Suprapubic skin (tissue), 4 donors: Measurements from ENCODE around the gene ASH1L.
"Not testable (repeated sequence)": the region's sequence is repeated elsewhere in the genome, so short reads cannot be mapped to it uniquely, and the experiment has no call there.

ENCODE experiments used
- CTCF ChIP-seq, 2 donors: fragments of 200-600 bp in 1 of 2; fragments of 450-650 bp in 1 of 2; sonication (generic) in 1 of 2; IDR thresholded peaks; one replicate each; pipeline ENCODE4 v1.5.1; 2016 to 2019; ENCODE audit warnings: antibody characterized with exemption in 2 of 2, mild to moderate bottlenecking in 1 of 2, moderate library complexity in 1 of 2
- EP300 ChIP-seq: sonication (generic); formaldehyde crosslinking; IDR thresholded peaks from one replicate; pipeline ENCODE4 v1.6.1; 2017; ENCODE audit warnings: antibody characterized with exemption
- POLR2A ChIP-seq, 2 donors: fragments of 450-650 bp; IDR thresholded peaks; one replicate each; pipeline ENCODE4 v1.6.1; 2017; ENCODE audit warnings: antibody characterized with exemption in 2 of 2, mild to moderate bottlenecking in 2 of 2, moderate library complexity in 2 of 2
- POLR2AphosphoS5 ChIP-seq, 3 donors: sonication (generic); formaldehyde crosslinking; IDR thresholded peaks; one replicate each; pipeline ENCODE4 v1.6.1; 2017; ENCODE audit warnings: antibody characterized with exemption in 3 of 3

GRCh38 chr1:155505963-155506362 lies 56.6 kb downstream of the ASH1L start:
- not testable (repeated sequence) for TF ChIP-seq CTCF (IDR thresholded peaks at IDR 0.05); POLR2AphosphoS5 (IDR thresholded peaks at IDR 0.05); POLR2A (IDR thresholded peaks at IDR 0.05); EP300
